B cell (primary cell): ENCODE data around the gene ST6GALNAC1.

Source experiments
- CTCF ChIP-seq: fragments of 200-600 bp; IDR thresholded peaks from one replicate; pipeline ENCODE4 v1.8.0; 2022; ENCODE audit warnings: antibody characterized with exemption, mild to moderate bottlenecking
- EZH2 ChIP-seq: IDR thresholded peaks from 2 replicates; pipeline ENCODE4 v1.6.1; 2012; ENCODE audit warnings: borderline replicate concordance, low read depth, mild to moderate bottlenecking, moderate library complexity, low read length; ENCODE audit not compliant: insufficient read depth, poor library complexity, severe bottlenecking

GRCh38 chr17:76585033-76585648 is 58.4 kb downstream of the ST6GALNAC1 start:
- TF ChIP-seq CTCF (no peak), EZH2 (no peak)
